A673 (cell line): ENCODE measurements around the gene ATXN2. TPM values are rescaled to one million over a fixed set of nuclear protein-coding genes. Genes with fewer than 3 reads are reported as not detected.
"Not testable (repeated sequence)": the region's sequence is repeated elsewhere in the genome, so short reads cannot be mapped to it uniquely, and the experiment has no call there.

ENCODE experiments used
- BruUV-seq: library from RNA; stranded (reverse); fragments of 400-500 nt; replicated peaks from 2 replicates; lab custom pipeline; 2021; lab: Mats Ljungman, UMichigan
- CTCF ChIA-PET: fragments of 300-600 bp; sonication (Branson Sonifier 250); formaldehyde crosslinking; loops from one replicate; lab custom pipeline; 2022; ENCODE audit warnings: antibody characterized with exemption; lab: Charles Lee
- POLR2A ChIA-PET: fragments of 300-600 bp; sonication (Branson Sonifier 250); formaldehyde crosslinking; loops from one replicate; lab custom pipeline; 2022; ENCODE audit warnings: antibody characterized with exemption; ENCODE audit not compliant: low non-redundant PET; lab: Charles Lee
- DNase-seq: peaks from one replicate; pipeline ENCODE4 v3.0.0-alpha.2; 2015; ENCODE audit warnings: low spot score
- H3K27ac ChIP-seq: fragments of 200-600 bp; sonication (generic); 2 replicates; pipeline ENCODE4 v1.5.1; 2016; ENCODE audit warnings: mixed run types, low read depth, mild to moderate bottlenecking, mixed read lengths, antibody characterized with exemption, low read length; ENCODE audit not compliant: poor library complexity, severe bottlenecking
- H3K27me3 ChIP-seq: fragments of 200-600 bp; sonication (generic); replicated peaks from 2 replicates; pipeline ENCODE4 v1.6.1; 2017; ENCODE audit warnings: mixed run types, low read depth, mild to moderate bottlenecking, mixed read lengths, antibody characterized with exemption, low read length; ENCODE audit not compliant: insufficient read depth, poor library complexity
- H3K36me3 ChIP-seq: fragments of 200-600 bp; sonication (generic); 2 replicates; pipeline ENCODE4 v1.6.1; 2016; ENCODE audit warnings: mixed run types, mild to moderate bottlenecking, mixed read lengths, antibody characterized with exemption, low read length; ENCODE audit not compliant: insufficient read depth, poor library complexity, severe bottlenecking
- H3K4me1 ChIP-seq: fragments of 200-600 bp; sonication (generic); 2 replicates; pipeline ENCODE4 v1.6.1; 2017; ENCODE audit warnings: mixed run types, mild to moderate bottlenecking, mixed read lengths, antibody characterized with exemption, low read length; ENCODE audit not compliant: insufficient read depth, poor library complexity, severe bottlenecking
- H3K4me3 ChIP-seq: fragments of 200-600 bp; sonication (generic); 2 replicates; pipeline ENCODE4 v1.5.1; 2016; ENCODE audit warnings: low read depth, mixed run types, mild to moderate bottlenecking, mixed read lengths, low read length; ENCODE audit not compliant: poor library complexity, severe bottlenecking
- H3K9me3 ChIP-seq: fragments of 200-600 bp; sonication (generic); 2 replicates; pipeline ENCODE4 v1.6.1; 2016; ENCODE audit warnings: mixed run types, low read depth, mild to moderate bottlenecking, mixed read lengths, antibody characterized with exemption, low read length; ENCODE audit not compliant: poor library complexity, severe bottlenecking
- EZH2 ChIP-seq: fragments of 200-600 bp; sonication (generic); IDR thresholded peaks from 2 replicates; pipeline ENCODE4 v1.6.1; 2017; ENCODE audit warnings: borderline replicate concordance, low read depth, mild to moderate bottlenecking, mixed read lengths, antibody characterized with exemption, low read length; ENCODE audit not compliant: poor library complexity, severe bottlenecking
- intact Hi-C: fragments of 100-400 bp; cut with micrococcal nuclease; formaldehyde crosslinking; loops from one replicate; pipeline ENCODE4 v1.10.0; 2022; ENCODE audit not compliant: unreplicated experiment
- total RNA-seq: library from RNA; stranded (reverse); gene quantifications from 2 replicates; pipeline ENCODE4 v1.2.3, GENCODE V29; 2021
- TF ChIP-seq, protein P1 (sequence below): fragments of 300-800, 200-600 bp; sonication (generic); conservative IDR thresholded peaks from 2 replicates; pipeline ENCODE4 v1.5.1; 2017; ENCODE audit warnings: low read depth, mild to moderate bottlenecking, antibody characterized with exemption, low read length, moderate library complexity, mixed read lengths

Gene ATXN2
- total RNA-seq, 1 experiment from 2014 or later: 94.4 TPM

GRCh38 chr12:111556676-111557075, 42.4 kb downstream of the ATXN2 start:
- no TSS peak for BruUV-seq
- no peaks in the 10 kb centered on the region for H3K36me3 ChIP-seq
- H3K27ac ChIP-seq: no peak overlapping the region
- H3K4me3 ChIP-seq: no peak overlapping the region
- intact Hi-C loops: no loop called here
- CTCF ChIA-PET: no interaction called here
- DNase-seq: no peak
- TF ChIP-seq, protein P1, sequence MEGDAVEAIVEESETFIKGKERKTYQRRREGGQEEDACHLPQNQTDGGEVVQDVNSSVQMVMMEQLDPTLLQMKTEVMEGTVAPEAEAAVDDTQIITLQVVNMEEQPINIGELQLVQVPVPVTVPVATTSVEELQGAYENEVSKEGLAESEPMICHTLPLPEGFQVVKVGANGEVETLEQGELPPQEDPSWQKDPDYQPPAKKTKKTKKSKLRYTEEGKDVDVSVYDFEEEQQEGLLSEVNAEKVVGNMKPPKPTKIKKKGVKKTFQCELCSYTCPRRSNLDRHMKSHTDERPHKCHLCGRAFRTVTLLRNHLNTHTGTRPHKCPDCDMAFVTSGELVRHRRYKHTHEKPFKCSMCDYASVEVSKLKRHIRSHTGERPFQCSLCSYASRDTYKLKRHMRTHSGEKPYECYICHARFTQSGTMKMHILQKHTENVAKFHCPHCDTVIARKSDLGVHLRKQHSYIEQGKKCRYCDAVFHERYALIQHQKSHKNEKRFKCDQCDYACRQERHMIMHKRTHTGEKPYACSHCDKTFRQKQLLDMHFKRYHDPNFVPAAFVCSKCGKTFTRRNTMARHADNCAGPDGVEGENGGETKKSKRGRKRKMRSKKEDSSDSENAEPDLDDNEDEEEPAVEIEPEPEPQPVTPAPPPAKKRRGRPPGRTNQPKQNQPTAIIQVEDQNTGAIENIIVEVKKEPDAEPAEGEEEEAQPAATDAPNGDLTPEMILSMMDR: no peak
- no peak for TF ChIP-seq EZH2
- POLR2A ChIA-PET: no interaction called here
- H3K4me1 ChIP-seq: peaks cover 18% of the 10 kb centered on the region
- no peaks in the 10 kb centered on the region for H3K9me3 ChIP-seq
- H3K27me3 ChIP-seq: no peaks in the 10 kb centered on the region

DNA sequence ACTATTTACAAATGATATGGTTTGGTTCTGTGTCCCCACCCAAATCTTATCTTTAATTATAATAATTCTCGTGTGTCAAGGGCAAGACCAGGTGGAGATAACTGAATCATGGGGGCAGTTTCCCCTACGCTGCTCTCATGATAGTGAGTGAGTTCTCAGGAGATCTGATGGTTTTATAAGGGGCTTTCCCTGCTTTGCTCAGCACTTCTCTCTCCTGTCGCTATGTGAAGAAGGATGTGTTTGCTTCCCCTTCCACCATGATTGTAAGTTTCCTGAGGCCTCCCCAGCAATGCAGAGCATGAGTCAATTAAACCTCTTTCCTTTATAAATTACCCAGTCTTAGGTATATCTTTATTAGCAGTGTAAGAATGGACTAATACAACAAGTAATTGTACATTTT, 43.8 kb downstream of the ATXN2 start:
- BruUV-seq, CTCF ChIA-PET, H3K27me3 ChIP-seq, DNase-seq, POLR2A ChIA-PET, H3K36me3 ChIP-seq, H3K9me3 ChIP-seq, intact Hi-C loops, H3K4me3 ChIP-seq, H3K27ac ChIP-seq: not testable (repeated sequence)
- H3K4me1 ChIP-seq: peaks cover 18% of the 10 kb centered on the region

DNA sequence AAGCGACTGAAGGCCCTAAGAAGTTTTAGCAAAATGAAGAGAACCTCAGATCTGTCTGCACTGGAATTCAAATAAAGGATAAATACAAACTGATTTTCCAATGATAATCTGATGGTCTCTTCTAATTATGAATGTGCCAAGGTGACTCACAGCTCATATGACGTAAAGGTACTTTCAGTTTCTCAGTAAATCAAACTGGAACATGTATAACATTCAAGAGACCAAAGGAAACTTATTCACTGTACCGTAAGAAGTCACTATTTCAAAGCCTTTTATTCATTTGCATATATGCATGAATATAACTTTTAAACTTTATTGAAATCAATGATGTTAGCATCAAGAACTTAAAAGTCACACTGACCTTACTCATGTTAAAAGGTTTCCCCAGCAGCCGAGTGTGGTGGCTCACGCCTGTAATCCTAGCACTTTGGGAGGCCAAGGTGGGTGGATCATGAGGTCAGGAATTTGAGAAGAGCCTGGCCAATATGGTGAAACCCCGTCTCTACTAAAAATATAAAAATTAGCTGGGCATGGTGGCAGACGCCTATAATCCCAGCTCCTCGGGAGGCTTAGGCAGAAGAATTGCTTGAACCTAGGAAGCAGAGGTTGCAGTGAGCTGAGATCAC, 52.2 kb downstream of the ATXN2 start:
- H3K4me1 ChIP-seq: peaks cover 13% of the 10 kb centered on the region
- BruUV-seq: no TSS peak
- no peak overlapping the region for H3K4me3 ChIP-seq
- DNase-seq: no peak
- H3K36me3 ChIP-seq: peaks cover 25% of the 10 kb centered on the region
- H3K27ac ChIP-seq: no peak overlapping the region
- no peaks in the 10 kb centered on the region for H3K9me3 ChIP-seq
- intact Hi-C loops: no loop called here
- ChIA-PET CTCF (no interaction called here), POLR2A (no interaction called here)
- H3K27me3 ChIP-seq: no peaks in the 10 kb centered on the region
- no peak for TF ChIP-seq EZH2
- TF ChIP-seq, protein P1: no peak

DNA sequence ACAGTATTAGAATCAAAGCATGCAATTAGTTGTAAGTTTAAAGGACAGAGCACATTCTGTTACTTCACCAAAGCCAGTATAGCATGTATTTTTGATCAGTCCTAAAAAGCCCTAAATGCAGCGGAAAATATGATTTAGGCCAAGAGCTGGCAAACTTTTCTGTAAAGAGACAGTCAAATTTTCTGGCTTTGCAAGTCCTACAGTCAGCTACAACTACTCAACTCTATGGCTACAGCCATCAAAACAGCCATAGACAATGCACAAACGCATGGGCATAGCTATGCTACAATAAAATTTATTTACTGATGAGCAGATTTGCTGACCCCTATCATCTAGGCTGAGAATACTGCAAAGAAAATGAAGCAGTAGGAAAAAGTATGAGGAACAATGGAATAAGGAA, 52.9 kb downstream of the ATXN2 start:
- CTCF ChIA-PET: no interaction called here
- POLR2A ChIA-PET: no interaction called here

More for the DNA sequence above, 52.9 kb downstream of the ATXN2 start:
- no TSS peak for BruUV-seq
- Histone ChIP-seq H3K4me1 (peaks cover 13% of the 10 kb centered on the region), H3K9me3 (no peaks in the 10 kb centered on the region), H3K27ac (no peak overlapping the region), H3K27me3 (no peaks in the 10 kb centered on the region), H3K4me3 (no peak overlapping the region), H3K36me3 (peaks cover 22% of the 10 kb centered on the region)
- no peak for DNase-seq
- TF ChIP-seq EZH2: no peak
- TF ChIP-seq, protein P1: no peak
- intact Hi-C loops: no loop called here
